Measurements from ENCODE around the gene PHLDB1. TPM values are rescaled to one million over a fixed set of nuclear protein-coding genes. Genes with fewer than 3 reads are reported as not detected.

The PHLDB1 gene
- total and polyA plus RNA-seq, 4 donors, result 4.8 to 15.4 (median 6.0) TPM

GRCh38 chr11:118690553-118691304 lies 83.3 kb downstream of the PHLDB1 start:
- peaks cover 0 to 13% (median 8%) of the 10 kb centered on the region in 4 donors for H3K4me1 ChIP-seq (ENCODE audit: control insufficient read depth in 4 of 4, insufficient read depth in 4 of 4, low read length in 3 of 4)
- no peak for TF ChIP-seq EGR1 (IDR thresholded peaks at IDR 0.05; ENCODE audit: low read depth in 2 of 2)
- TF ChIP-seq, protein P1, sequence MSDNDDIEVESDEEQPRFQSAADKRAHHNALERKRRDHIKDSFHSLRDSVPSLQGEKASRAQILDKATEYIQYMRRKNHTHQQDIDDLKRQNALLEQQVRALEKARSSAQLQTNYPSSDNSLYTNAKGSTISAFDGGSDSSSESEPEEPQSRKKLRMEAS (IDR thresholded peaks at IDR 0.05), result no peak
- no peak for DNase-seq (ENCODE audit: low spot score)
- no peak overlapping the region for H3K9ac ChIP-seq (ENCODE audit: low read depth in 1 of 2, low read length in 2 of 2)
- peak overlapping the region in 1 of 2 donors; percentile 91 for H3K27ac ChIP-seq (ENCODE audit: low read depth in 1 of 2, low read length in 2 of 2)
- no peaks in the 10 kb centered on the region for H3K9me3 ChIP-seq (ENCODE audit: control insufficient read depth in 4 of 4, low read length in 3 of 4)
- no peaks in the 10 kb centered on the region for H3K27me3 ChIP-seq (ENCODE audit: control insufficient read depth in 4 of 4, insufficient read depth in 4 of 4, low read length in 3 of 4)
- no peak overlapping the region for H3K4me3 ChIP-seq (ENCODE audit: low read depth in 1 of 3, low read length in 3 of 3)
- WGBS, result 72% methylated on average over 15 of the region's 15 CpGs
- H3K36me3 ChIP-seq (ENCODE audit: control insufficient read depth in 4 of 4, insufficient read depth in 3 of 4, low read depth in 1 of 4, low read length in 3 of 4), result no peaks in the 10 kb centered on the region

GRCh38 chr11:118691926-118692830 lies 84.8 kb downstream of the PHLDB1 start:
- no peak overlapping the region for H3K4me3 ChIP-seq (ENCODE audit: low read depth in 1 of 3, low read length in 3 of 3)
- H3K9ac ChIP-seq (ENCODE audit: low read depth in 1 of 2, low read length in 2 of 2), result no peak overlapping the region
- no peak overlapping the region for H3K27ac ChIP-seq (ENCODE audit: low read depth in 1 of 2, low read length in 2 of 2)
- H3K27me3 ChIP-seq (ENCODE audit: control insufficient read depth in 4 of 4, insufficient read depth in 4 of 4, low read length in 3 of 4), result no peaks in the 10 kb centered on the region
- H3K4me1 ChIP-seq (ENCODE audit: control insufficient read depth in 4 of 4, insufficient read depth in 4 of 4, low read length in 3 of 4), result peaks cover 0 to 13% (median 8%) of the 10 kb centered on the region in 4 donors
- DNase-seq (ENCODE audit: low spot score), result no peak
- WGBS, result 82% methylated on average over 15 of the region's 15 CpGs
- H3K36me3 ChIP-seq (ENCODE audit: control insufficient read depth in 4 of 4, insufficient read depth in 3 of 4, low read depth in 1 of 4, low read length in 3 of 4), result no peaks in the 10 kb centered on the region
- no peaks in the 10 kb centered on the region for H3K9me3 ChIP-seq (ENCODE audit: control insufficient read depth in 4 of 4, low read length in 3 of 4)
- TF ChIP-seq, protein P2, sequence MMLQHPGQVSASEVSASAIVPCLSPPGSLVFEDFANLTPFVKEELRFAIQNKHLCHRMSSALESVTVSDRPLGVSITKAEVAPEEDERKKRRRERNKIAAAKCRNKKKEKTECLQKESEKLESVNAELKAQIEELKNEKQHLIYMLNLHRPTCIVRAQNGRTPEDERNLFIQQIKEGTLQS (IDR thresholded peaks at IDR 0.05), result no peak
- TF ChIP-seq, protein P3, sequence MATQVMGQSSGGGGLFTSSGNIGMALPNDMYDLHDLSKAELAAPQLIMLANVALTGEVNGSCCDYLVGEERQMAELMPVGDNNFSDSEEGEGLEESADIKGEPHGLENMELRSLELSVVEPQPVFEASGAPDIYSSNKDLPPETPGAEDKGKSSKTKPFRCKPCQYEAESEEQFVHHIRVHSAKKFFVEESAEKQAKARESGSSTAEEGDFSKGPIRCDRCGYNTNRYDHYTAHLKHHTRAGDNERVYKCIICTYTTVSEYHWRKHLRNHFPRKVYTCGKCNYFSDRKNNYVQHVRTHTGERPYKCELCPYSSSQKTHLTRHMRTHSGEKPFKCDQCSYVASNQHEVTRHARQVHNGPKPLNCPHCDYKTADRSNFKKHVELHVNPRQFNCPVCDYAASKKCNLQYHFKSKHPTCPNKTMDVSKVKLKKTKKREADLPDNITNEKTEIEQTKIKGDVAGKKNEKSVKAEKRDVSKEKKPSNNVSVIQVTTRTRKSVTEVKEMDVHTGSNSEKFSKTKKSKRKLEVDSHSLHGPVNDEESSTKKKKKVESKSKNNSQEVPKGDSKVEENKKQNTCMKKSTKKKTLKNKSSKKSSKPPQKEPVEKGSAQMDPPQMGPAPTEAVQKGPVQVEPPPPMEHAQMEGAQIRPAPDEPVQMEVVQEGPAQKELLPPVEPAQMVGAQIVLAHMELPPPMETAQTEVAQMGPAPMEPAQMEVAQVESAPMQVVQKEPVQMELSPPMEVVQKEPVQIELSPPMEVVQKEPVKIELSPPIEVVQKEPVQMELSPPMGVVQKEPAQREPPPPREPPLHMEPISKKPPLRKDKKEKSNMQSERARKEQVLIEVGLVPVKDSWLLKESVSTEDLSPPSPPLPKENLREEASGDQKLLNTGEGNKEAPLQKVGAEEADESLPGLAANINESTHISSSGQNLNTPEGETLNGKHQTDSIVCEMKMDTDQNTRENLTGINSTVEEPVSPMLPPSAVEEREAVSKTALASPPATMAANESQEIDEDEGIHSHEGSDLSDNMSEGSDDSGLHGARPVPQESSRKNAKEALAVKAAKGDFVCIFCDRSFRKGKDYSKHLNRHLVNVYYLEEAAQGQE (IDR thresholded peaks at IDR 0.05), result no peak
- TF ChIP-seq NR2F2 (IDR thresholded peaks at IDR 0.05) (no peak), HNF4A (conservative IDR thresholded peaks at IDR 0.05) (no peak), CTCF (IDR thresholded peaks at IDR 0.05; ENCODE audit: low read depth, low read length, missing input control) (no peak)

- Histone ChIP-seq H3K4me3 (ENCODE audit: low read depth in 1 of 3, low read length in 3 of 3) (no peak overlapping the region), H3K9me3 (ENCODE audit: control insufficient read depth in 4 of 4, low read length in 3 of 4) (no peaks in the 10 kb centered on the region), H3K9ac (ENCODE audit: low read depth in 1 of 2, low read length in 2 of 2) (no peak overlapping the region), H3K36me3 (ENCODE audit: control insufficient read depth in 4 of 4, insufficient read depth in 3 of 4, low read depth in 1 of 4, low read length in 3 of 4) (no peaks in the 10 kb centered on the region), H3K27ac (ENCODE audit: low read depth in 1 of 2, low read length in 2 of 2) (no peak overlapping the region), H3K27me3 (ENCODE audit: control insufficient read depth in 4 of 4, insufficient read depth in 4 of 4, low read length in 3 of 4) (no peaks in the 10 kb centered on the region), H3K4me1 (ENCODE audit: control insufficient read depth in 4 of 4, insufficient read depth in 4 of 4, low read length in 3 of 4) (peaks cover 0 to 12% (median 7%) of the 10 kb centered on the region in 4 donors)
- no peak for DNase-seq (ENCODE audit: low spot score)
- TF ChIP-seq, protein P1 (IDR thresholded peaks at IDR 0.05), result no peak
- TF ChIP-seq TAF1 (conservative IDR thresholded peaks at IDR 0.05) (no peak), SP1 (IDR thresholded peaks at IDR 0.05) (no peak)
- TF ChIP-seq, protein P4, sequence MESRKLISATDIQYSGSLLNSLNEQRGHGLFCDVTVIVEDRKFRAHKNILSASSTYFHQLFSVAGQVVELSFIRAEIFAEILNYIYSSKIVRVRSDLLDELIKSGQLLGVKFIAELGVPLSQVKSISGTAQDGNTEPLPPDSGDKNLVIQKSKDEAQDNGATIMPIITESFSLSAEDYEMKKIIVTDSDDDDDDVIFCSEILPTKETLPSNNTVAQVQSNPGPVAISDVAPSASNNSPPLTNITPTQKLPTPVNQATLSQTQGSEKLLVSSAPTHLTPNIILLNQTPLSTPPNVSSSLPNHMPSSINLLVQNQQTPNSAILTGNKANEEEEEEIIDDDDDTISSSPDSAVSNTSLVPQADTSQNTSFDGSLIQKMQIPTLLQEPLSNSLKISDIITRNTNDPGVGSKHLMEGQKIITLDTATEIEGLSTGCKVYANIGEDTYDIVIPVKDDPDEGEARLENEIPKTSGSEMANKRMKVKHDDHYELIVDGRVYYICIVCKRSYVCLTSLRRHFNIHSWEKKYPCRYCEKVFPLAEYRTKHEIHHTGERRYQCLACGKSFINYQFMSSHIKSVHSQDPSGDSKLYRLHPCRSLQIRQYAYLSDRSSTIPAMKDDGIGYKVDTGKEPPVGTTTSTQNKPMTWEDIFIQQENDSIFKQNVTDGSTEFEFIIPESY (IDR thresholded peaks at IDR 0.05), result no peak
- 95% methylated on average over 8 of the region's 8 CpGs for WGBS
These were observed 86.8 kb downstream of the PHLDB1 start for GRCh38 chr11:118694185-118694584.
